Right lobe of liver (tissue), 4 donors: ENCODE data around the gene SV2B.

ENCODE experiments used
- POLR2A ChIP-seq: fragments of 450-650 bp; IDR thresholded peaks from one replicate; pipeline ENCODE4 v1.6.1; 2017; ENCODE audit warnings: antibody characterized with exemption, mild to moderate bottlenecking
- TF ChIP-seq, protein P1 (sequence below), 4 donors: fragments of 200-600 bp in 3 of 4; fragments of 450-650 bp in 1 of 4; IDR thresholded peaks; one replicate each; pipeline versions ENCODE4 v1.5.1 to v1.8.0; 2016 to 2022; ENCODE audit warnings: antibody characterized with exemption in 4 of 4, mild to moderate bottlenecking in 2 of 4
- donor health status: DM: no; HTN: no; CAD: no.
- donor health status: DM: no; HTN: no; CAD: no.
- donor health status: DM: no; HTN: yes; CAD: no.

DNA sequence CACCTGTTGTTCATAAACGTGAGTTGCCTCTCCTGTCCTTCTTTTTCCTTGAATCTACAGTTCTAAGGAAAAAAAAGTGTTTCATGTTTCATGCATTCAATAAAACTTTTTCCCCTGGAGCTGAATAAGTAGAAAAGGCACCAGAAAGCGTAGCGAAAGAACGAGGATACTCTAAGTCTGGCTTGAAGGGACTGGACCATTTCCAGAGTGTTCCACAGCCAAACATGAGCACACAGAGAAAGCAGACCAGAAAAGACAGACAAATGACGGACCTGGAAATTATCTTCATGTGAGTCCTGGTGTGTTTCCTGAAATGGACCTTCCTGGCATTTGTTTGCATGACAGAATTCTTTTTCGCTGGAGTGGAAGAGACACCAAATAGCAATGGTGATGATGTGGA, 204.7 kb downstream of the SV2B start:
- TF ChIP-seq, protein P1, sequence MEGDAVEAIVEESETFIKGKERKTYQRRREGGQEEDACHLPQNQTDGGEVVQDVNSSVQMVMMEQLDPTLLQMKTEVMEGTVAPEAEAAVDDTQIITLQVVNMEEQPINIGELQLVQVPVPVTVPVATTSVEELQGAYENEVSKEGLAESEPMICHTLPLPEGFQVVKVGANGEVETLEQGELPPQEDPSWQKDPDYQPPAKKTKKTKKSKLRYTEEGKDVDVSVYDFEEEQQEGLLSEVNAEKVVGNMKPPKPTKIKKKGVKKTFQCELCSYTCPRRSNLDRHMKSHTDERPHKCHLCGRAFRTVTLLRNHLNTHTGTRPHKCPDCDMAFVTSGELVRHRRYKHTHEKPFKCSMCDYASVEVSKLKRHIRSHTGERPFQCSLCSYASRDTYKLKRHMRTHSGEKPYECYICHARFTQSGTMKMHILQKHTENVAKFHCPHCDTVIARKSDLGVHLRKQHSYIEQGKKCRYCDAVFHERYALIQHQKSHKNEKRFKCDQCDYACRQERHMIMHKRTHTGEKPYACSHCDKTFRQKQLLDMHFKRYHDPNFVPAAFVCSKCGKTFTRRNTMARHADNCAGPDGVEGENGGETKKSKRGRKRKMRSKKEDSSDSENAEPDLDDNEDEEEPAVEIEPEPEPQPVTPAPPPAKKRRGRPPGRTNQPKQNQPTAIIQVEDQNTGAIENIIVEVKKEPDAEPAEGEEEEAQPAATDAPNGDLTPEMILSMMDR (IDR thresholded peaks at IDR 0.05) = no peak
- TF ChIP-seq POLR2A = no peak
